GM12878 (cell line): ENCODE measurements around the gene CAMK1. TPM values are rescaled to one million over a fixed set of nuclear protein-coding genes. Genes with fewer than 3 reads are reported as not detected.

Experiments
- ATAC-seq: fragments of 200-7000 bp; cut with Tn5 transposase; 3 replicates; pipeline ENCODE4 v1.9.1; 2020; ENCODE audit warnings: mild to moderate bottlenecking, moderate library complexity
- BruUV-seq: library from RNA; stranded (reverse); fragments of 400-500 nt; replicated peaks from 2 replicates; lab custom pipeline; 2021; lab: Mats Ljungman, UMichigan
- CTCF ChIA-PET: fragments of 300-600 bp; sonication (Branson Sonifier 250); formaldehyde crosslinking; extraction: SDS; loops from one replicate; lab custom pipeline; 2021; ENCODE audit warnings: inconsistent platforms; lab: Yijun Ruan, JAX
- POLR2A ChIA-PET: fragments of 350-600 bp; formaldehyde crosslinking; extraction: SDS; loops from one replicate; lab custom pipeline; 2021; ENCODE audit warnings: inconsistent platforms; lab: Charles Lee
- RAD21 ChIA-PET: fragments of 300-600 bp; sonication (Branson Sonifier 250); formaldehyde crosslinking; loops from one replicate; lab custom pipeline; 2023; ENCODE audit warnings: antibody characterized with exemption; ENCODE audit not compliant: unreplicated experiment; lab: Charles Lee
- SMC1A ChIA-PET: fragments of 300-600 bp; sonication (Branson Sonifier 250); formaldehyde crosslinking; loops from one replicate; lab custom pipeline; 2023; ENCODE audit not compliant: unreplicated experiment, uncharacterized antibody; lab: Charles Lee
- DNase-seq: peaks from one replicate; pipeline ENCODE4 v3.0.0-alpha.2; 2011; ENCODE audit warnings: low read depth, low spot score
- FAIRE-seq: peaks from 3 replicates; lab custom pipeline; 2011; peaks lifted over from hg19 to GRCh38; lab: Jason Lieb, UNC
- H2AFZ ChIP-seq: 2 replicates; pipeline ENCODE4 v1.6.0; 2011; ENCODE audit warnings: low read depth, low read length, control low read depth; ENCODE audit not compliant: control insufficient read depth
- H3K27ac ChIP-seq: 2 replicates; pipeline ENCODE4 v1.5.1; 2011; ENCODE audit warnings: control low read depth; ENCODE audit not compliant: control insufficient read depth, insufficient read depth
- H3K27me3 ChIP-seq, 2 experiments: replicated peaks in 1 of 2; 2 replicates each; pipeline versions ENCODE4 v1.6.0 to v1.6.1; 2011; ENCODE audit warnings: low read length in 1 of 2; ENCODE audit not compliant: control insufficient read depth in 2 of 2, insufficient read depth in 2 of 2
- H3K36me3 ChIP-seq, 2 experiments: 2 replicates each; pipeline ENCODE4 v1.5.1; 2011; ENCODE audit warnings: low read length in 1 of 2; ENCODE audit not compliant: control insufficient read depth in 2 of 2, insufficient read depth in 2 of 2
- H3K4me1 ChIP-seq: 2 replicates; pipeline ENCODE4 v1.6.1; 2011; ENCODE audit warnings: mild to moderate bottlenecking, low read length, moderate library complexity, mixed read lengths; ENCODE audit not compliant: control insufficient read depth, insufficient read depth
- H3K4me2 ChIP-seq: 2 replicates; pipeline ENCODE4 v1.6.0; 2011; ENCODE audit warnings: control low read depth; ENCODE audit not compliant: control insufficient read depth, insufficient read depth
- H3K4me3 ChIP-seq: fragments of 200-600 bp; sonication (generic); 2 replicates; pipeline ENCODE4 v1.5.1; 2016
- H3K79me2 ChIP-seq: 2 replicates; pipeline ENCODE4 v1.6.0; 2011; ENCODE audit warnings: low read length; ENCODE audit not compliant: control insufficient read depth, insufficient read depth
- H3K9ac ChIP-seq: 2 replicates; pipeline ENCODE4 v1.8.0; 2011; ENCODE audit warnings: low read length, control low read depth, mixed read lengths; ENCODE audit not compliant: control insufficient read depth, insufficient read depth
- H3K9me3 ChIP-seq: replicated peaks from 3 replicates; pipeline ENCODE4 v1.5.1; 2011; ENCODE audit warnings: mild to moderate bottlenecking, low read length; ENCODE audit not compliant: control insufficient read depth, insufficient read depth
- H4K20me1 ChIP-seq: 2 replicates; pipeline ENCODE4 v1.6.0; 2011; ENCODE audit not compliant: control insufficient read depth, insufficient read depth
- CHD2 ChIP-seq: IDR thresholded peaks from 2 replicates; pipeline ENCODE4 v1.6.1; 2011; ENCODE audit warnings: low read depth, low read length, improper control_type of control experiment, borderline replicate concordance
- CTCF ChIP-seq, 3 experiments: IDR thresholded peaks in 2 of 3; conservative IDR thresholded peaks in 1 of 3; 2 replicates each; pipeline ENCODE4 v1.5.1; 2011; ENCODE audit warnings: low read depth in 3 of 3, low read length in 3 of 3, mild to moderate bottlenecking in 3 of 3, control low read depth in 2 of 3, moderate library complexity in 2 of 3, inconsistent platforms in 1 of 3, mixed read lengths in 1 of 3; ENCODE audit not compliant: control insufficient read depth in 2 of 3, insufficient read depth in 1 of 3; ENCODE audit errors: extremely low read depth in 1 of 3
- CUX1 ChIP-seq: IDR thresholded peaks from 2 replicates; pipeline ENCODE4 v1.6.1; 2012; ENCODE audit warnings: improper control_type of control experiment, low read depth, low read length; ENCODE audit not compliant: insufficient replicate concordance
- EGR1 ChIP-seq, 2 experiments: IDR thresholded peaks; 1 replicate in 1 of 2; 2 replicates in 1 of 2; pipeline ENCODE4 v1.6.1; 2011 to 2012; ENCODE audit warnings: low read depth in 2 of 2, low read length in 2 of 2, borderline replicate concordance in 1 of 2, mild to moderate bottlenecking in 1 of 2, moderate library complexity in 1 of 2
- IKZF2 ChIP-seq, 2 experiments: fragments of 450-650 bp; IDR thresholded peaks; 2 replicates each; pipeline ENCODE4 v1.6.1; 2017; ENCODE audit warnings: mild to moderate bottlenecking in 2 of 2, moderate library complexity in 2 of 2
- MAX ChIP-seq: IDR thresholded peaks from 2 replicates; pipeline ENCODE4 v1.6.1; 2012; ENCODE audit warnings: low read depth, low read length, improper control_type of control experiment
- MEF2B ChIP-seq: fragments of 450-650 bp; IDR thresholded peaks from 2 replicates; pipeline ENCODE4 v1.6.1; 2018; ENCODE audit warnings: mild to moderate bottlenecking, moderate library complexity; ENCODE audit not compliant: partially characterized antibody, poor library complexity, severe bottlenecking
- MYB ChIP-seq: fragments of 150-350 bp; IDR thresholded peaks from 2 replicates; pipeline ENCODE4 v1.6.1; 2014; ENCODE audit warnings: mild to moderate bottlenecking, low read depth, low read length, borderline replicate concordance
- NRF1 ChIP-seq: conservative IDR thresholded peaks from 2 replicates; pipeline ENCODE4 v1.6.1; 2011; ENCODE audit warnings: mild to moderate bottlenecking, low read depth, low read length, improper control_type of control experiment
- SMAD5 ChIP-seq: IDR thresholded peaks from 2 replicates; pipeline ENCODE4 v1.6.1; 2016; ENCODE audit warnings: antibody characterized with exemption, low read depth
- SRF ChIP-seq, 2 experiments: IDR thresholded peaks; 2 replicates each; pipeline ENCODE4 v1.6.1; 2011; ENCODE audit warnings: low read depth in 2 of 2, low read length in 2 of 2, mild to moderate bottlenecking in 1 of 2, moderate library complexity in 1 of 2
- TBL1XR1 ChIP-seq: IDR thresholded peaks from 2 replicates; pipeline ENCODE4 v1.6.1; 2012; ENCODE audit warnings: low read depth, low read length, improper control_type of control experiment
- USF1 ChIP-seq: IDR thresholded peaks from 2 replicates; pipeline ENCODE4 v1.6.1; 2011; ENCODE audit warnings: borderline replicate concordance, low read depth, mild to moderate bottlenecking, moderate library complexity, mixed read lengths, low read length; ENCODE audit not compliant: insufficient read depth; ENCODE audit errors: extremely low read length
- WGBS: methylation state at CpG from one replicate; pipeline ENCODE4 v1.1.6; 2016; ENCODE audit warnings: low lambda C conversion rate; ENCODE audit not compliant: insufficient replicate concordance, insufficient coverage; ENCODE audit errors: missing lambda C conversion rate; 5-methylcytosine and 5-hydroxymethylcytosine counted together
- in situ Hi-C: fragments of 300-500 bp; cut with MboI; formaldehyde crosslinking; loops from 9 replicates; pipeline ENCODE4 v1.14.3; 2018; ENCODE audit warnings: mixed read lengths
- intact Hi-C: fragments of 100-400 bp; cut with micrococcal nuclease; formaldehyde crosslinking; loops from one replicate; pipeline ENCODE4 v1.14.2; 2022; ENCODE audit not compliant: unreplicated experiment
- polyA plus RNA-seq, 11 experiments: library from polyadenylated mRNA; depleted of rRNA in 4 of 11; unstranded in 6 of 11; stranded (reverse) in 5 of 11; fragments of >200 nt; fragmentation: Nextera tagmentation in 4 of 11; fragmentation: Illumina TruSeq in 1 of 11; extraction: Ambion mirVana in 4 of 11; extraction: Trizol in 1 of 11; gene quantifications; 1 replicate in 1 of 11; 2 replicates in 10 of 11; pipeline versions ENCODE4 v1.2.1 to v1.2.3, GENCODE V29; 2011 to 2016; ENCODE audit warnings: inconsistent platforms in 2 of 11, missing spikeins in 2 of 11, low read depth in 1 of 11
- total RNA-seq, 4 experiments: library from RNA; depleted of rRNA in 3 of 4; stranded (reverse); fragments of >200 nt in 3 of 4; fragmentation: Illumina TruSeq in 1 of 4; extraction: Trizol in 1 of 4; gene quantifications; 2 replicates each; pipeline versions ENCODE4 v1.2.1 to v1.2.3, GENCODE V29; 2013 to 2021

Gene CAMK1
- total and polyA plus RNA-seq, 10 of the 15 experiments (the other 5 are each of a cell fraction or from before 2014, with no cell fraction given) = 0.24 to 2.1 (median 0.51) TPM; not detected in 2

GRCh38 chr3:9760779-9761505 lies 8.8 kb downstream of the CAMK1 start (continued):
- TF ChIP-seq TBL1XR1 (no peak), NRF1 (no peak), EGR1 (IDR thresholded peaks at IDR 0.05; ENCODE audit: borderline replicate concordance in 1 of 2, low read depth in 2 of 2, low read length in 2 of 2) (no peak), MEF2B (no peak)

GRCh38 chr3:9757427-9757826 lies 12.3 kb downstream of the CAMK1 start:
- RAD21 ChIA-PET = no interaction called here
- WGBS = 83% methylated on average over 12 of the region's 13 CpGs
- SMC1A ChIA-PET = no interaction called here
- Histone ChIP-seq H3K27ac (no peak overlapping the region), H4K20me1 (no peaks in the 10 kb centered on the region), H3K4me2 (no peak overlapping the region), H2AFZ (no peak overlapping the region), H3K4me3 (no peak overlapping the region), H3K9ac (no peak overlapping the region), H3K4me1 (peaks cover 6% of the 10 kb centered on the region), H3K79me2 (no peaks in the 10 kb centered on the region), H3K36me3 (peaks cover 2 to 5% of the 10 kb centered on the region in 2 experiments; a peak in 3 of 4 replicates), H3K9me3 (no peaks in the 10 kb centered on the region), H3K27me3 (no peaks in the 10 kb centered on the region)
- ATAC-seq = no peak
- intact Hi-C loops (no loop called here), in situ Hi-C loops (no loop called here)
- no peak for DNase-seq
- BruUV-seq = no TSS peak
- CTCF ChIA-PET = no interaction called here
- POLR2A ChIA-PET = no interaction called here
- FAIRE-seq = no peak
- TF ChIP-seq CHD2 = no peak
- no peak for TF ChIP-seq CUX1
- no peak for TF ChIP-seq SRF (IDR thresholded peaks at IDR 0.05; ENCODE audit: low read depth in 2 of 2, low read length in 2 of 2)
- TF ChIP-seq MYB = no peak
- no peak for TF ChIP-seq IKZF2 (IDR thresholded peaks at IDR 0.05)
- no peak for TF ChIP-seq USF1
- TF ChIP-seq CTCF (IDR thresholded peaks at IDR 0.05 in 2 of 3, conservative IDR thresholded peaks at IDR 0.05 in 1 of 3; ENCODE audit: control insufficient read depth in 2 of 3, extremely low read depth in 1 of 3, insufficient read depth in 1 of 3, low read depth in 3 of 3, low read length in 3 of 3) = no peak
- TF ChIP-seq SMAD5 = no peak
- no peak for TF ChIP-seq MAX
